HG02588 (cell line): ENCODE results near the gene PCDHA11.
"Not testable (repeated sequence)": the region's sequence is repeated elsewhere in the genome, so short reads cannot be mapped to it uniquely, and the experiment has no call there.

Source experiments
- ATAC-seq: cut with Tn5 transposase; IDR thresholded peaks from one replicate; pipeline ENCODE4 v1.9.1; 2021; ENCODE audit warnings: mild to moderate bottlenecking, moderate library complexity; ENCODE audit not compliant: unreplicated experiment

The PCDHA11 gene

GRCh38 chr5:140868721-140869554, at the start of gene PCDHA11:
TSS of gene PCDHA11 (plus strand) at chr5:140868957. CDS start at chr5:140869104, 147 bp downstream.
- no peak for ATAC-seq

- ATAC-seq, result no peak
Observed at GRCh38 chr5:140821375-140822280, 47.1 kb upstream of the PCDHA11 start, which contains the start of gene PCDHA5. TSS of gene PCDHA5 (plus strand) at chr5:140821613.

GRCh38 chr5:140822281-140822629, 46.5 kb upstream of the PCDHA11 start:
- ATAC-seq, result no peak

- not testable (repeated sequence) for ATAC-seq
Observed at GRCh38 chr5:140822969-140823368, 45.8 kb upstream of the PCDHA11 start.

GRCh38 chr5:140823475-140823874, 45.3 kb upstream of the PCDHA11 start:
- no peak for ATAC-seq

GRCh38 chr5:140827704-140828361, 40.9 kb upstream of the PCDHA11 start, which contains the start of gene PCDHA6:
TSS of gene PCDHA6 (plus strand) at chr5:140827960. CDS start at chr5:140828092, 132 bp downstream.
- ATAC-seq, result no peak

GRCh38 chr5:140828362-140828737, 40.4 kb upstream of the PCDHA11 start:
- ATAC-seq, result no peak

GRCh38 chr5:140829511-140830501, 39.0 kb upstream of the PCDHA11 start:
- not testable (repeated sequence) for ATAC-seq

- ATAC-seq, result no peak
Observed at GRCh38 chr5:140833993-140834392, 34.8 kb upstream of the PCDHA11 start, which contains the start of gene PCDHA7. TSS of gene PCDHA7 (plus strand) at chr5:140834269. CDS start at chr5:140834384, 115 bp downstream.

- ATAC-seq, result not testable (repeated sequence)
Observed at GRCh38 chr5:140834439-140835008, 34.2 kb upstream of the PCDHA11 start.

GRCh38 chr5:140835622-140836510, 32.9 kb upstream of the PCDHA11 start:
- no peak for ATAC-seq

GRCh38 chr5:140840978-140841962, 27.5 kb upstream of the PCDHA11 start, which contains the start of gene PCDHA8:
TSS of gene PCDHA8 (plus strand) at chr5:140841187. CDS start at chr5:140841322, 135 bp downstream.
- no peak for ATAC-seq

- ATAC-seq, result no peak
Observed at GRCh38 chr5:140842798-140843733, 25.7 kb upstream of the PCDHA11 start.

GRCh38 chr5:140848139-140849102, 20.3 kb upstream of the PCDHA11 start, which contains the start of gene PCDHA9:
TSS of gene PCDHA9 (plus strand) at chr5:140848382. CDS start at chr5:140848496, 114 bp downstream.
- not testable (repeated sequence) for ATAC-seq
